Pancreas (tissue), 10 donors: ENCODE measurements around the gene MLH3. TPM values are rescaled to one million over a fixed set of nuclear protein-coding genes. Genes with fewer than 3 reads are reported as not detected.

ENCODE experiments used
- ATAC-seq, 4 donors: fragments of 200-7000 bp; cut with Tn5 transposase; one replicate each; pipeline versions ENCODE4 v1.8.0 to v1.9.1; 2020; ENCODE audit warnings: mild to moderate bottlenecking in 4 of 4, moderate library complexity in 4 of 4
- DNase-seq, 6 donors: peaks; one replicate each; pipeline ENCODE4 v3.0.0-alpha.2; 2020
- FAIRE-seq: peaks from 2 replicates; lab custom pipeline; 2012; peaks lifted over from hg19 to GRCh38; lab: Jason Lieb, UNC
- H3K27ac ChIP-seq, 4 donors: fragments of 200-600 bp; sonication (generic); 1 replicate in 3 of 4; 2 replicates in 1 of 4; pipeline versions ENCODE4 v1.5.0 to v1.8.0; 2020
- H3K27me3 ChIP-seq, 4 donors: fragments of 200-600 bp; one replicate each; pipeline ENCODE4 v1.8.0; 2021
- H3K36me3 ChIP-seq, 3 donors: fragments of 200-600 bp; sonication (generic) in 1 of 3; one replicate each; pipeline versions ENCODE4 v1.5.0 to v1.8.0; 2020 to 2021
- H3K4me1 ChIP-seq, 3 donors: fragments of 200-600 bp; one replicate each; pipeline ENCODE4 v1.8.0; 2021
- H3K4me3 ChIP-seq, 4 donors: fragments of 200-600 bp; sonication (generic) in 2 of 4; one replicate each; pipeline versions ENCODE4 v1.5.0 to v1.8.0; 2020 to 2021
- H3K9me3 ChIP-seq, 4 donors: fragments of 200-600 bp; one replicate each; pipeline ENCODE4 v1.8.0; 2021
- CTCF ChIP-seq, 4 donors: fragments of 200-600 bp; sonication (generic) in 3 of 4; IDR thresholded peaks; one replicate each; pipeline versions ENCODE4 v1.5.0 to v1.8.0; 2021; ENCODE audit warnings: antibody characterized with exemption in 4 of 4
- WGBS, 2 donors: extraction: QIAGEN DNeasy Blood & Tissue Kit; methylation state at CpG; one replicate each; pipeline ENCODE4 v1.1.7; 2013; 5-methylcytosine and 5-hydroxymethylcytosine counted together
- intact Hi-C, 3 donors: fragments of 100-400 bp; cut with DNase I; formaldehyde crosslinking; loops; one replicate each; pipeline versions ENCODE4 v1.11.1 to v1.14.2; 2022
- polyA plus RNA-seq, 2 donors: library from polyadenylated mRNA; stranded (reverse); fragments of 200-250 nt; gene quantifications; one replicate each; pipeline ENCODE4 v1.2.3, GENCODE V29; 2013
- total RNA-seq, 6 donors: library from RNA; stranded (reverse); fragmentation: NEBNext Ultra II Directional in 4 of 6; extraction: Animal tissue kit (Norgen Biotek cat#: 25700) in 4 of 6; gene quantifications; one replicate each; pipeline versions ENCODE4 v1.2.1 to v1.2.4, GENCODE V29; 2021 to 2023
- donor health status: healthy with polysubstance abuse.
- donor health status: DM: no; HTN: no; CAD: no; lungs with moderate emphysema.
- donor health status: DM: no; HTN: no; CAD: no.
- donor health status: control.
- donor health status: control.
- donor health status: Bipolar disorder and iron deficiency.
- donor health status: DM: yes; HTN: yes; CAD: no.
- donor health status: DM: no; HTN: no; CAD: no.
- donor health status: DM: no; HTN: no; CAD: no.
- donor health status: DM: yes; HTN: yes; CAD: no.

Gene MLH3
- total and polyA plus RNA-seq, 8 donors: 9.4 to 23.5 (median 13.6) TPM

- H3K27ac ChIP-seq: no peak overlapping the region
- no peak overlapping the region for H3K4me3 ChIP-seq
- no peaks in the 10 kb centered on the region for H3K9me3 ChIP-seq
- ATAC-seq (no peak), DNase-seq (no peak), FAIRE-seq (no peak)
- intact Hi-C loops: no loop called here
- H3K36me3 ChIP-seq: no peaks in the 10 kb centered on the region
- H3K4me1 ChIP-seq: peaks cover 0 to 13% (median 8%) of the 10 kb centered on the region in 3 donors
- no peak for TF ChIP-seq CTCF (IDR thresholded peaks at IDR 0.05)
- 64 to 70% methylated on average over 5 of the region's 5 CpGs for WGBS, 2 donors
- no peaks in the 10 kb centered on the region for H3K27me3 ChIP-seq
Measured at GRCh38 chr14:75053396-75054291, 2.4 kb upstream of the MLH3 start.

- intact Hi-C loops: no loop called here
- Histone ChIP-seq H3K27me3 (no peaks in the 10 kb centered on the region), H3K36me3 (no peaks in the 10 kb centered on the region), H3K9me3 (no peaks in the 10 kb centered on the region), H3K4me3 (peak overlapping the region; percentile 55 to 73 (median 64)), H3K27ac (peak overlapping the region; percentile 88 to 94 (median 92)), H3K4me1 (peaks cover 0 to 13% (median 8%) of the 10 kb centered on the region in 3 donors)
- DNase-seq: no peak
- TF ChIP-seq CTCF (IDR thresholded peaks at IDR 0.05): no peak
- no peak for ATAC-seq
- 18 to 23% methylated on average over 5 of the region's 5 CpGs for WGBS, 2 donors
- FAIRE-seq: no peak
Measured at GRCh38 chr14:75051556-75051899, 261 bp upstream of the MLH3 start.

GRCh38 chr14:75049731-75050201 lies 1.5 kb downstream of the MLH3 start:
- Histone ChIP-seq H3K27me3 (no peaks in the 10 kb centered on the region), H3K4me3 (peak overlapping the region in 1 of 4 donors; percentile 64), H3K4me1 (peaks cover 1 to 13% (median 8%) of the 10 kb centered on the region in 3 donors), H3K36me3 (no peaks in the 10 kb centered on the region), H3K27ac (no peak overlapping the region), H3K9me3 (no peaks in the 10 kb centered on the region)
- DNase-seq (no peak), ATAC-seq (no peak), FAIRE-seq (peak; percentile 29)
- intact Hi-C loops: no loop called here
- TF ChIP-seq CTCF (IDR thresholded peaks at IDR 0.05): no peak
- WGBS, 2 donors: 83 to 91% methylated on average over 3 of the region's 3 CpGs

- no peak overlapping the region for H3K27ac ChIP-seq
Measured at GRCh38 chr14:75049136-75049535, 2.1 kb downstream of the MLH3 start.

More at GRCh38 chr14:75049136-75049535, 2.1 kb downstream of the MLH3 start:
- ATAC-seq: no peak
- no peak for FAIRE-seq
- peaks cover 3 to 16% (median 8%) of the 10 kb centered on the region in 3 donors for H3K4me1 ChIP-seq
- H3K36me3 ChIP-seq: no peaks in the 10 kb centered on the region
- no peak for DNase-seq
- no peak for TF ChIP-seq CTCF (IDR thresholded peaks at IDR 0.05)
- intact Hi-C loops: no loop called here
- H3K4me3 ChIP-seq: no peak overlapping the region
- 74 to 86% methylated on average over 5 of the region's 5 CpGs for WGBS, 2 donors
- no peaks in the 10 kb centered on the region for H3K27me3 ChIP-seq
- no peaks in the 10 kb centered on the region for H3K9me3 ChIP-seq
